Kidney epithelial cell (primary cell): Measurements from ENCODE around the gene CIROP. TPM values are rescaled to one million over a fixed set of nuclear protein-coding genes. Genes with fewer than 3 reads are reported as not detected.
A peak's percentile ranks its signal among the peaks of the same experiment; 100 is the strongest.

Source experiments
- DNase-seq: peaks from one replicate; pipeline ENCODE4 v3.0.0-alpha.2; 2010; ENCODE audit warnings: low read depth
- H3K27me3 ChIP-seq: 2 replicates; pipeline ENCODE4 v1.6.0; 2011; ENCODE audit warnings: low read length; ENCODE audit not compliant: control insufficient read depth, insufficient read depth
- H3K36me3 ChIP-seq: 2 replicates; pipeline ENCODE4 v1.5.1; 2011; ENCODE audit warnings: low read length; ENCODE audit not compliant: control insufficient read depth, insufficient read depth
- H3K4me3 ChIP-seq: 2 replicates; pipeline ENCODE4 v1.5.1; 2011; ENCODE audit warnings: low read depth, mild to moderate bottlenecking, control low read depth, low read length
- CTCF ChIP-seq: IDR thresholded peaks from 2 replicates; pipeline ENCODE4 v1.5.1; 2011; ENCODE audit warnings: mild to moderate bottlenecking, moderate library complexity, low read length, control low read depth, inconsistent platforms; ENCODE audit not compliant: insufficient read depth, poor library complexity, severe bottlenecking
- total RNA-seq: library from RNA; depleted of rRNA; stranded (reverse); fragments of >200 nt; gene quantifications from 2 replicates; pipeline ENCODE4 v1.2.3, GENCODE V29; 2015

CIROP gene
- total RNA-seq, 1 donor from 2014 or later: not detected

DNA sequence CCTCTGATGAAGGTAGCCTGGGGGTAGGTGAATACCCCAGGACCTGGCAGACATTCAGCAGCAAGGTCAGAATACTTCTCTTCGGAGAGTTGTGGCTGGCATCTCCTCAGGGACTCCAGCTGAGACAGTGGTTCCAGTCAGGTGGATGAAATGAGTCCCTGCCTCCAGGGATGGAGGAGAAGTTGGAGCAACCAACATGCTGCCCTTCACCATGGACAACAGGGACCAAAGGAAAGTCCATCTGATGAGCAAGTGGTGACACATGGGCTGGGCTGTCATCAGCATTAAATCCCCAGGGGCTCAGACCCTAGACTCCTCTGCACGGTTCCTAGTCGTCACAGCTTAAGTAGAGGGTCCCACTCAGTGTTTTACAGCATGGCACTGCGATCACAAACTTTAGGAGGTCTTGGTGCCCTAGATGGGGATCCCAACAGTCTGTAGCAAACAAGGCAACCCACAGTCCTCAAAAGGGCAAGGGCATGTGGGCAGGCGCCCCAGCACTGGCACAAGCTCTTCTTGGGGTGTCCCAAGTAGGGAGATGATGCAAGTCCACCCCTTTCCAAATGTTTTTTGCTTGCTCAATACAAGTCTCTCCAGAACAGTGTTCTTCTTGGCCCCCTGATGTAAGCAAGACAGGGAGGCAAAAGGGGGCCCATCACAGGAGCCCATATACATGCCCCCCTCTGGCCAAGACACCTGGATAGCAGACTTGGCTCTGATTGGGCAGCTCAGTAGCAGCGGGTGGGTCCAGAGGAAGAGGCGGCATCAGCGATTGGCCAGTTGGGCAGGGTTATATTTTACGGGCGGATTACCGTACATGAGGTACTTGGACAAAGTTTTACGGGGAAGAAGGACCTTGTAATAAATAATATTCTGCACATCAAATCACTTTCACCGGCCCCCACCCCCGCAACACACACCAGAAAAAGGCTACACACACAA lies 36.7 kb downstream of the CIROP start:
- DNase-seq: no peak
- peaks cover 13% of the 10 kb centered on the region for H3K36me3 ChIP-seq
- H3K4me3 ChIP-seq: no peak overlapping the region
- no peaks in the 10 kb centered on the region for H3K27me3 ChIP-seq
- no peak for TF ChIP-seq CTCF

- no peak for DNase-seq
- Histone ChIP-seq H3K4me3 (no peak overlapping the region), H3K36me3 (peaks cover 13% of the 10 kb centered on the region), H3K27me3 (no peaks in the 10 kb centered on the region)
- TF ChIP-seq CTCF: no peak
Measured at GRCh38 chr14:23066855-23067744, 37.7 kb downstream of the CIROP start.

DNA sequence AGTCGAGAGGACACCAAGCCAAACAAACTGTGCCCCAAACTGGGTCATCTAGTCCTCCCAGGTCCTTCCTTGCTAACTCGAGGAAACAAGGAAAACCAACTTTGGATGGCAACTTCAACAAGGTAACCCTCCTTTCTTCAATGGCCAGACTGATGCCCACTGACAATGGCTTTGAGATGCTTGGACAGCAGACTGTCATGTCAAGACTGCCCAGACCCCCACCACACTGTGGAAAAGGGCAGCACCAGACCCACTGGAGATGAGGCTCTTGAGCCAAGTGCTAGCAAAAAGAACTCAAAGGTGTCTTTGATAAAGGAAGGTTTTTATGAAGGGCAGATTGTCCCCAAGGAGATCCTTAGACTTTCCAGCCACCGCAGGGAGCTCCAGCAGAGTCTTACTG lies 38.4 kb downstream of the CIROP start:
- no peak overlapping the region for H3K4me3 ChIP-seq
- TF ChIP-seq CTCF: no peak
- no peak for DNase-seq
- peaks cover 13% of the 10 kb centered on the region for H3K36me3 ChIP-seq
- no peaks in the 10 kb centered on the region for H3K27me3 ChIP-seq

GRCh38 chr14:23063601-23064000 lies 41.2 kb downstream of the CIROP start:
- peaks cover 15% of the 10 kb centered on the region for H3K36me3 ChIP-seq
- no peak for TF ChIP-seq CTCF
- H3K4me3 ChIP-seq: no peak overlapping the region
- no peaks in the 10 kb centered on the region for H3K27me3 ChIP-seq
- DNase-seq: no peak

DNA sequence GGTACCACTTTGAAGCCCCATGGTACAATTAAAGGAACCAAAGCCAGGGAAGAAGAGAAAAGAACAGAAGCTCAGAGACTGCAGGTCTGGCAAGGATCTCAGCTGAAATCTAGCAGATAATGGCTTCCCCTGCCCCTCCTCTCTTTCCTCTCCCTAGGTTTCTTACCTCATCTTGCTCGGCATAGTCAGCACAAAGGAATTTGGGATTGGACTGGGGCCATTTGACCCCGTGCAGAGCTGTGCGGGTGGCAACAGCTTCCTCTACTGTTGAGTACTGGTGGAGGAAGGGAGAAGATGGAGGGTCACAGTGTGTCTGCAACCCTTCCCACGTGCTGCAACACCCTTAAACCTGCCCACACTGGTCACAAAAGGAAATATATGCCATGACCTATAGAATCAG lies 42.8 kb downstream of the CIROP start:
- Histone ChIP-seq H3K27me3 (no peaks in the 10 kb centered on the region), H3K36me3 (peaks cover 9% of the 10 kb centered on the region), H3K4me3 (no peak overlapping the region)
- peak; percentile 85 for DNase-seq
- no peak for TF ChIP-seq CTCF
